ELR (cell line): ENCODE measurements around the gene BIRC6.
A peak's percentile ranks its signal among the peaks of the same experiment; 100 is the strongest.

Experiments used
- DNase-seq: peaks from one replicate; pipeline ENCODE4 v3.0.0-alpha.2; 2015; ENCODE audit warnings: low read depth

The BIRC6 gene

DNA sequence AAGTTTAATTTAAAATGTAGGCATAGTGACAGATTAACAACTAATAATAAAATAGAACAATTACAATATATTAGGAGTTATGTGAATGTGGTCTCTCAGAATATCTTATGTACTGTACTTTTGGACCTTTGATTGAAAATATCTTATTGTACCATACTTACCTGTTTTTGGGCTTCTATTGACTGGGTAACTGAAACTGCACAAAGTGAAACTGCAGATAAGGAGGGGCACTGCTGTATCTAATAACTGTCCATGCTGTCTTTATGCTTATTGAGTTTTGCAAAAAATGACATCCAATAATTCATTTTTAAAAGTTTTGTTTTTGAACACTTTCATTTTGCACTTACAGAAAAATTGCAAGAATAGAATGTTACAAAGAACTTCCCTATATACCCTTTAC lies 19.9 kb downstream of the BIRC6 start:
- no peak for DNase-seq

DNA sequence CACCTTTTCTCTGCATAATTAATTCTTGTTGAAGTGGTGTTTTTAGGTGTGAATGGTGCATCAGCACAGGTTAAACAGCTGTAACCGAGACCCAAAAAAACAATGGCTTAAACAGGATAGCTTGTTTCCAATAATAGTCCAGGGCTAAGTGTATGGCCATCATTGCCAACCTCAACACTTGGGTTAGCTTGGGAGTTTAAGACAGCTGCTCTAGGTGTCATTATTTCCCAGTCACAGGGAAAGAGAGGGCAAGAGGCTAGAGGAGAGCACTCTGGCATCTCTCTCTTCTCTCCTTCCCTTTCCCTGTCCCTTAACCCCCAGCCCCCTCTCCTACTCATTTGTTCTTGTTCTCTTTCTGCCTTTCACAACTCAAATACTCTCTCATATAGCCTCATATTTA lies 21.1 kb downstream of the BIRC6 start:
- DNase-seq = no peak

DNA sequence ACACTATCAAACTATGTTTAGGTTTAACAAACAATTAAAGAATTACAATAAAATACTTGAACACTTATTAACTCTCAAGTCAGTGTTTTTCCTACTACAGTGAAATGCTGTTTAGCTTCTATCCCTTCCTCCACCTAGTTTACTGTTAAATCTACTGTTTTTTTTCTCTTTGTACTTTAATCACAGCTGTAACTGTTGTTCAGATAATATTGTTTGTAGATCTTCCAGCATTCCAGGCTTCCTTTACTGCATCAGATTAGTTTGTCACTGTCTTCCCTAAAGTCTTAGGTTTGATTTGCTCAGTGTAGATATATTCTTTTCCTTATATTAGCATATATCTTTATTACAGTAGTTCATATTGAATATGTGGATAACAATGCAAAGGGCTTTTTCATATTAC lies 22.5 kb downstream of the BIRC6 start:
- no peak for DNase-seq

GRCh38 chr2:32383858-32384257 lies 27.0 kb downstream of the BIRC6 start:
- DNase-seq = no peak

DNA sequence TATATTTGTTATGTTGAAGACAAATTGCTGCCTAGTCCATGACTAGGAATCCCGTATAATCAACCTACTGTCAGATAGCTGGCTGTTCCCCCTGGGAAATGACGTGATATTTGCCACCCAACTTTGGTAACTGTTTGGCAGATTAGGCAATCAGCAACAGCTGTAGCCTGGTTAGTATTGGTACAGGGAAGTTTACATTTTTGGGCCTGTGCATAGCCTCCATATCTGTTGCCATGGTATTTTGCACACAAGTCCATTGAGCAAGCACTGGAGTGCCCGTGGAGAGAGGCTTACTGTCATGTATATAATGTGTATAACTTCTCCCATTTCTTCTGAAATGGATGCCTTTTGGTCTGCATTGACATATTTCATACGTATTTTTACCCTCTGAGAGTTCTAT lies 27.7 kb downstream of the BIRC6 start:
- no peak for DNase-seq

- DNase-seq = no peak
These were observed 29.9 kb downstream of the BIRC6 start for GRCh38 chr2:32386739-32387138.

- no peak for DNase-seq
These were observed 42.4 kb downstream of the BIRC6 start for GRCh38 chr2:32399221-32399620.

- DNase-seq = no peak
These were observed 45.3 kb downstream of the BIRC6 start for GRCh38 chr2:32402091-32402490.

DNA sequence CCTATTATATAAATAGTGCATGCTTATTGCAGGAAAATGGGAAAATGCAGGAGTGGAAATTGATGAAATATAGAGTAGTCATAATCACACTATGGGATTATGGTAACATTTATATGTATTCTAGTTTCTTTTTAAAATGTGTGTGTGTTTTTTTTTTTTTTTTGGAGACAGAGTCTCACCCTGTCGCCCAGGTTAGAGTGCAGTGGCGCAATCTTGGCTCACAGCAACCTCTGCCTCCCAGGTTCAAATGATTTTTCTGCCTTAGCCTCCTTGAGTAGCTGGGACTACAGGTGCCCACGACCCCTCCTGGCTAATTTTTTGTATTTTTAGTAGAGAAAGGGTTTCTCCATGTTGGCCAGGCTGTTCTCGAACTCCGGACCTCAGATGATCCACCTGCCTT lies 47.0 kb downstream of the BIRC6 start:
- no peak for DNase-seq

DNA sequence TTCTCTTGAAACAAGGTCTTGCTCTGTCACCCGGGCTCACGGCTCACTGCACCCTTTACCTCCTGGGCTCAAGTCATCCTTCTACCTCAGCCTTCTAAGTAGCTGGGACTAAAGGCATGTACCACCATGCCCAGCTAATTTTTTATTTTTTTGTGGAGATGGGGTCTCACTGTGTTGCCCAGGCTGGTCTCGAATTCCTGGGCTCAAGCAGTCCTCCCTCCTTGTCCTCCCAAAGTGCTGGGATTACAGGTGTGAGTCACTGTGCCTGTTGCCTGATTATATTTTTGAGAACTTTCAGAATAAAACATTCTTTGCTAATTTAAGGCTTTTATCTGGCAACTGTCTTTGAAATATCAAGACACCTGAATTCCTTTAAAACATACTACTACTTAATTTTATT lies 47.9 kb downstream of the BIRC6 start:
- DNase-seq = no peak

DNA sequence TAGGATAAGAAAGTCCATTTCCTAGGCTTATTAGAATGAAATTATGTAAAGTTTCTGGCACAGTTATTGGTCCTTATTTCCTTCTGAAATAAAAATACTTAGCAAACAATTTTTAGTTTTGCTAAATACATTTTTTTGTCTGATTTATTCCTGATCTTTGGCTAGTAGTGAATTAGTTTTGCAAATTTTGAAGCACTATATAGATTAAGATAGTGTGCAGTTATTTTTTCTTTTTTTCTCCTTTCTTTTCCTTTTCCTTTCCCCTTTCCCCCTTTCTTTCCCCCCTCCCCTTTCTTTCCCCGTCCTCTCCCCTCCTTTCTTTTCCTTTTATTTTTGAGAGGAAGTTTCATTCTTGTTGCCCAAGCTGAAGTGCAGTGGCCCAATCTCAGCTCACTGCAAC lies 59.7 kb downstream of the BIRC6 start:
- no peak for DNase-seq

- DNase-seq = no peak
These were observed 60.8 kb downstream of the BIRC6 start for GRCh38 chr2:32417659-32418058.

DNA sequence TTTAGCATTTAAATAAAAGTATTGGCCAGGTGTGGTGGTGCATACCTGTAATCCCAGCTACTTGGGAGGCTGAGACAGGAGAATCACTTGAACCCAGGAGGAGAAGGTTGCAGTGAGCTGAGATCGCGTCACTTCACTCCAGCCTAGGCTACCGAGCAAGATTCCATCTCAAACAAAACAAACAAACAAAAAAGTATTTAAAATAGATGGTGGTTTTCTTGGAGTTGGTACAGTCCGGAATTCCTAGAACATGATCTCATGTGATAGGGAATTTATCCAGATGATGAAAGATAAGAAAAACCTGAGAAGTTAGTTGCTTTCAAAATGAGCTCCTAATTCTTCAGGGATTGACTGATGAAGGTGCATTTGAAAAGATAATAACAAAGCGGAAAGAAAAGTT lies 62.0 kb downstream of the BIRC6 start:
- DNase-seq = peak; percentile 85

GRCh38 chr2:32422133-32422532 lies 65.3 kb downstream of the BIRC6 start:
- DNase-seq = peak; percentile 36

- DNase-seq = peak; percentile 15
These were observed 66.7 kb downstream of the BIRC6 start for GRCh38 chr2:32423536-32423935.

- DNase-seq = no peak
These were observed 67.9 kb downstream of the BIRC6 start for GRCh38 chr2:32424739-32425138.

- peak; percentile 53 for DNase-seq
These were observed 68.9 kb downstream of the BIRC6 start for GRCh38 chr2:32425719-32426141.

- no peak for DNase-seq
These were observed 71.1 kb downstream of the BIRC6 start for GRCh38 chr2:32427672-32428610.

GRCh38 chr2:32430804-32431203 lies 74.0 kb downstream of the BIRC6 start:
- no peak for DNase-seq

GRCh38 chr2:32436150-32436549 lies 79.3 kb downstream of the BIRC6 start:
- DNase-seq = peak; percentile 62

GRCh38 chr2:32442020-32442467 lies 85.2 kb downstream of the BIRC6 start:
- DNase-seq = no peak

- DNase-seq = no peak
These were observed 89.5 kb downstream of the BIRC6 start for GRCh38 chr2:32446369-32446768.

DNA sequence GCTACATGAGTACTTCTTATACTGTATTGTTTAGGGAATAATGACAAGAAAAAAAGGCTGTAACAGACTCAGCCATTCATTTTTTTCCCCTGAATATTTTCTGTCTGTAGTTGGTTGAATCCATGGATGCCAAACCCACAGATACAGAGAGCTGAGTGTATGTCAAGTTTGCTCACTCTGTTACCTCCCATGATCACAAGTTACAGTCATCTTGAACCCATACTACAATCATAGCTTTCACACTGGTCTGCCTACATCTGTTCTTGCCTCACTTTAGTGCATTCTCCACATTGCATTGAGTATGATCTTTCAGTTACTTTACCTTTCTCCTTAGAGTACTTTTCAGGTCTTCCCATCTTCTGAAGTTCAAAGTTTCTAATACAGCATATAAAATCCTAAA lies 94.0 kb downstream of the BIRC6 start:
- no peak for DNase-seq
